Smooth muscle cell (in vitro differentiated cells): ENCODE results near the gene USP7. TPM values are rescaled to one million over a fixed set of nuclear protein-coding genes. Genes with fewer than 3 reads are reported as not detected.

Experiments
- DNase-seq: peaks from one replicate; lab custom pipeline; 2025; ENCODE audit not compliant: unreplicated experiment; lab: John Stamatoyannopoulos, UW
- H2AFZ ChIP-seq: fragments of 200-600 bp; sonication (generic); 2 replicates; pipeline ENCODE4 v1.6.0; 2016; ENCODE audit warnings: antibody characterized with exemption, low read depth, mild to moderate bottlenecking
- H3F3A ChIP-seq: fragments of 200-600 bp; sonication (generic); 2 replicates; pipeline ENCODE4 v1.6.0; 2017; ENCODE audit warnings: antibody characterized with exemption, low read depth
- H3K27ac ChIP-seq: fragments of 200-600 bp; sonication (generic); 2 replicates; pipeline ENCODE4 v1.5.1; 2016; ENCODE audit warnings: low read depth, mild to moderate bottlenecking
- H3K27me3 ChIP-seq: fragments of 200-600 bp; sonication (generic); 2 replicates; pipeline ENCODE4 v1.6.1; 2016; ENCODE audit warnings: low read depth, mild to moderate bottlenecking
- H3K36me3 ChIP-seq: fragments of 200-600 bp; sonication (generic); 2 replicates; pipeline ENCODE4 v1.5.1; 2016; ENCODE audit warnings: low read depth
- H3K4me1 ChIP-seq: fragments of 200-600 bp; sonication (generic); 2 replicates; pipeline ENCODE4 v1.5.1; 2016; ENCODE audit warnings: low read depth
- H3K4me2 ChIP-seq: fragments of 200-600 bp; sonication (generic); 2 replicates; pipeline ENCODE4 v1.6.0; 2016; ENCODE audit warnings: mild to moderate bottlenecking
- H3K4me3 ChIP-seq: fragments of 200-600 bp; sonication (generic); 2 replicates; pipeline ENCODE4 v1.5.1; 2016; ENCODE audit warnings: mild to moderate bottlenecking
- H3K79me2 ChIP-seq: fragments of 200-600 bp; sonication (generic); 2 replicates; pipeline ENCODE4 v1.6.0; 2016; ENCODE audit warnings: low read depth, mild to moderate bottlenecking
- H3K9ac ChIP-seq: fragments of 200-600 bp; sonication (generic); 2 replicates; pipeline ENCODE4 v1.6.0; 2016; ENCODE audit warnings: low read depth
- H3K9me3 ChIP-seq: fragments of 200-600 bp; sonication (generic); replicated peaks from 2 replicates; pipeline ENCODE4 v1.5.1; 2016; ENCODE audit warnings: low read depth
- H4K20me1 ChIP-seq: fragments of 200-600 bp; sonication (generic); 2 replicates; pipeline ENCODE4 v1.6.0; 2016; ENCODE audit warnings: low read depth
- CTCF ChIP-seq: fragments of 200-600 bp; sonication (generic); IDR thresholded peaks from 2 replicates; pipeline ENCODE4 v1.5.1; 2017; ENCODE audit warnings: borderline replicate concordance, mild to moderate bottlenecking, antibody characterized with exemption; ENCODE audit not compliant: insufficient read depth, poor library complexity, severe bottlenecking
- WGBS: methylation state at CpG from one replicate; pipeline ENCODE4 v1.1.7; 2016; ENCODE audit warnings: low lambda C conversion rate; 5-methylcytosine and 5-hydroxymethylcytosine counted together
- polyA plus RNA-seq: library from polyadenylated mRNA; unstranded; fragments of >200 nt; fragmentation: Nextera tagmentation; extraction: Ambion mirVana; gene quantifications from 2 replicates; pipeline ENCODE4 v1.2.1, GENCODE V29; 2016
- total RNA-seq: library from RNA; depleted of rRNA; stranded (reverse); fragments of >200 nt; gene quantifications from 2 replicates; pipeline ENCODE4 v1.2.3, GENCODE V29; 2014

USP7 gene
- total and polyA plus RNA-seq, 2 experiments from 2014 or later: 50.7 to 52.1 TPM

- H3K4me2 ChIP-seq: no peak overlapping the region
- H3K27me3 ChIP-seq: no peaks in the 10 kb centered on the region
- H3K27ac ChIP-seq: no peak overlapping the region
- H2AFZ ChIP-seq: no peak overlapping the region
- H3K9ac ChIP-seq: no peak overlapping the region
- H3F3A ChIP-seq: peaks cover under 1% of the 10 kb centered on the region
- H3K79me2 ChIP-seq: peaks cover 82% of the 10 kb centered on the region
- H4K20me1 ChIP-seq: peaks cover 98% of the 10 kb centered on the region
- no peaks in the 10 kb centered on the region for H3K4me1 ChIP-seq
- no peaks in the 10 kb centered on the region for H3K9me3 ChIP-seq
- WGBS: 97% methylated on average over 5 of the region's 5 CpGs
- no peak overlapping the region for H3K4me3 ChIP-seq
- TF ChIP-seq CTCF: no peak
- H3K36me3 ChIP-seq: peaks cover 36% of the 10 kb centered on the region
- DNase-seq: no peak
Measured at GRCh38 chr16:8916541-8917225, 47.0 kb downstream of the USP7 start.

- no peak for DNase-seq
- no peak for TF ChIP-seq CTCF
- H3K27ac ChIP-seq: no peak overlapping the region
- H3K4me1 ChIP-seq: no peaks in the 10 kb centered on the region
- H3K4me2 ChIP-seq: no peak overlapping the region
- peaks cover 28% of the 10 kb centered on the region for H3K36me3 ChIP-seq
- no peak overlapping the region for H3K4me3 ChIP-seq
- H4K20me1 ChIP-seq: peaks cover 98% of the 10 kb centered on the region
- H3K9me3 ChIP-seq: no peaks in the 10 kb centered on the region
- no peak overlapping the region for H2AFZ ChIP-seq
- H3K9ac ChIP-seq: no peak overlapping the region
- 91% methylated on average over 7 of the region's 7 CpGs for WGBS
- peaks cover 4% of the 10 kb centered on the region for H3F3A ChIP-seq
- peaks cover 81% of the 10 kb centered on the region for H3K79me2 ChIP-seq
- H3K27me3 ChIP-seq: no peaks in the 10 kb centered on the region
Measured at GRCh38 chr16:8915722-8916301, 47.9 kb downstream of the USP7 start.

GRCh38 chr16:8914098-8914497 is 49.6 kb downstream of the USP7 start:
- H3K9ac ChIP-seq: no peak overlapping the region
- peaks cover 15% of the 10 kb centered on the region for H3F3A ChIP-seq
- H2AFZ ChIP-seq: no peak overlapping the region
- no peak overlapping the region for H3K4me3 ChIP-seq
- DNase-seq: no peak
- peaks cover 83% of the 10 kb centered on the region for H3K79me2 ChIP-seq
- WGBS: 98% methylated on average over 3 of the region's 3 CpGs
- H3K4me2 ChIP-seq: no peak overlapping the region
- H4K20me1 ChIP-seq: peaks cover 98% of the 10 kb centered on the region
- H3K27me3 ChIP-seq: no peaks in the 10 kb centered on the region
- no peak overlapping the region for H3K27ac ChIP-seq
- no peaks in the 10 kb centered on the region for H3K9me3 ChIP-seq
- H3K36me3 ChIP-seq: peaks cover 28% of the 10 kb centered on the region
- no peak for TF ChIP-seq CTCF
- H3K4me1 ChIP-seq: no peaks in the 10 kb centered on the region
